HG02943 (cell line): ENCODE results near the gene ZNF654.

ENCODE experiments used
- ATAC-seq: cut with Tn5 transposase; IDR thresholded peaks from one replicate; pipeline ENCODE4 v1.9.1; 2021; ENCODE audit warnings: mild to moderate bottlenecking, low read depth, moderate library complexity; ENCODE audit not compliant: unreplicated experiment

The ZNF654 gene

GRCh38 chr3:88191872-88192409 is 132.9 kb downstream of the ZNF654 start:
- no peak for ATAC-seq

- ATAC-seq, result no peak
These were observed 133.6 kb downstream of the ZNF654 start for GRCh38 chr3:88192631-88193030.
